NOMO-1 (cell line): ENCODE results near the gene DENND1B.
"Not testable (repeated sequence)": the region's sequence is repeated elsewhere in the genome, so short reads cannot be mapped to it uniquely, and the experiment has no call there.

Experiments
- DNase-seq, 2 experiments: peaks; one replicate each; lab custom pipeline; 2025; ENCODE audit not compliant: unreplicated experiment in 2 of 2; lab: John Stamatoyannopoulos, UW

Gene DENND1B

DNA sequence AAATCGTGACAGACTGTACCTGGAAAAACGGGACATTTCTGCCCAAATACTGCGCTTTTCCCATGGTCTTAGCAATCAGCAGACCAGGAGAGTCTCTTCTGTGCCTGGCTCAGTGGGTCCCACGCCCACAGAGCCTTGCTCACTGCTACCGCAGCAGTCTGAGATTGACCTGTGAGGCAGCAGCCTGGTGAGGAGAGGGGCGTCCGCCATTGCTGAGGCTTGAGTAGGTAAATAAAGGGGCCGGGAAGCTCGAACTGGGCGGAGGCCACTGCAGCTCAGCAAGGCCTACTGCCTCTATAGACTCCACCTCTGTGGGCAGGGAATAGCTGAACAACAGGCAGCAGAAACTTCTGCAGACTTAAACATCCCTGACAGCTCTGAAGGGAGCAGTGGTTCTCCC lies 203.1 kb downstream of the DENND1B start:
- DNase-seq = no peak

DNA sequence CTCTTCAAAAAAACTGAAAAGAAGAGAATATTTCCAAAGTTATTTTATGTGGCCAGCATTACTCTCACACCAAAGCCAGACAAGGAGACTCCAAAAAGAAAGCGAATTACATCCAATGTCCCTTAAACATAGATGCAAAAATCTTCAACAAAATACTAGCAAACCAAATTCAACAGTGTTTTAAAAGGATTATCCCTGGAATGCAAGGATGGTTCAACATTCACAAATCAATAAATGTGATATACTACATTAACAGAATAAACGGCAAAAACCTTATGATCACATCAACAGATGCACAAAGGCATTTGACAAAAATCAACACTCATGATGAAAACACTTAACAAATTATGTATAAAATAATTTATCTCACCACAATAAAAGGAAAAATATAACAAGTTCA lies 207.8 kb downstream of the DENND1B start:
- DNase-seq = no peak

DNA sequence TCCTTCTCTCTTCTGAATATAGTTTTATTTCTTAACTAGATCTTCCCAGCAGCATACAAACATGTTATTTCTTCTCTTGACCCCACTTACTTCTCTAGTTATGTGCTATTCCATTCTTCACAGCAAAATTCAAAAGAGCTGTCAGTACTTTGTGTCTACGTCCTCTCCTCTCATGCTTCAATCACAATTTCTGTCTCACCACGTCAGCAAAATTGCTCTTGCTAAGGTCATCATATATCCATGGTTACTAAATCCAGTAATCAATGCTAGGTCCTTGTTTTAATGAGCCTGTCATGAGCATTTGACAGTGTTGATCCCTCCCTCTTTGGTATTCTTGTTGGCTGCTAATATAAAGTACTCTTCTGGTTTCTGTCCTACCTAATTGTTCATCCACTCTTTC lies 214.2 kb downstream of the DENND1B start:
- DNase-seq = no peak

DNA sequence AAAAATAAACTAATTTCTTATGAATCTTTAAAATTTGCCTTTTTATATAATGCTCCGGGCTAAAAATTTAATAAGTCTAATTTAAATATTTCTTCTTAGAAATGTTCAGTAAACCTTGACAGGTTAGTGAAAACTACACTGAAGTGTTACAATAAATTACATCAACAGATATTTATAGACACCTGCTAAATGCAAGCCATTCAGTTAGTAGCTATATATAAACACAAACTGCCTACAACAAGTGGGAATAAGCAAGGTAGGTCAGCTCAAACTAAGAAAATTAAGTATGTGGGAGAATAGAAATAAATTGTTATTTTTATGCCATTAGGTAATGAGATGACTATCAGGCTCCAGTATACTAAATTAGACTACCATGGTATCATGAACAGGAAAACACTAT lies 215.6 kb downstream of the DENND1B start:
- no peak for DNase-seq

DNA sequence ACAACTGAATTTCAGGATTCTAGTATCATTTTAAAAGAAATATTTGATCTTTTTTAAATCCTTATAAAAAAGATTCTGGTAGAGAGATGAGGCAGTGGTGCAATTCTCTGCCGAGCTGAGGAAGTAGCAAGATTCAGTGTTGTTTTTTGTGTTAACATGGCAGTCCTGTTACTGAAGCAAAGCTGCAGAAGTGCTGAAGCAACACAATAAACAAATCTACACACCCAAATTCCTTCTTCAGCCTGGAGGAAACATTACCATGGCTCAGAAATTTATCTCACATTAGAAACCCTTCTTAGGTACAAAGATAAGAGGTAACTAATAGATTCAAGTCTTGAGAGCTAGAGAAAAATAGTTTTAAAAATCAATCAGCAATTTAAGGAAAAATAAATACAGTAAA lies 216.0 kb downstream of the DENND1B start:
- DNase-seq = no peak

DNA sequence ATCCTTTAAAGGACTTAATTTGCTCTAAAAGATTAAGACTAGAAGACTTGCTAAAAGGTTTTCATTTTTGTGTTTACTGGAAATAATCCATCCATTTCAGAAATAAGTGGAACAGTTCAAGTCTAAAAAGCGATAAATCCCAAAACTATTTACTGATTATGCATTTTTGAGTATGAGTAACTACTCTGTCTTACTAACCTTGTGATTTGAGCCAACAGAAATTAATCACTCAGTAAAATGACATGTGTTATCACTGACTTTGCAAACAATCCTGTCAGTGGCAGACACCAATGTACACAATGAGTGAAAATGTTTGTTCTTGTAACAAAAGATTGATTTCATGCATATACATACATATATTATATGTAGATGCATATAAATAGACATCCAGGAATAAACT lies 218.0 kb downstream of the DENND1B start:
- DNase-seq = no peak

DNA sequence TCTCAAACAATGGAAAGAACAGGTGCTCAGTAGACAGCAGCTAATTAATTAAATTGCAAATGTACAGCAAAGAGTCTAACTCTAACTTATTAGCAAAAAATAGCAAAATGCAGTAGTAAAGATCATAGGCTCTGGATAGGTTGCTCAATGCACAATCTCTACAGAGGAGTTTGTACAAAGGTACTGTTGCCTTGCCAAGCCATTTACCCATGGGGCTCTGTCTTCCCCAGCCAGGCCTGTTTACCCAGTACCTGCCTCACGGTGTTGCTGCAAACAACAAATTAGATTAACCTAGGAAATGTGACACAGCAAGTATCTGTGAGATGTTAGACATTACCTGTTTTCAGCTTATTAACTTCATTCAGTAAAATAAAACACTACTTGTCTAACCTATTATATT lies 222.0 kb downstream of the DENND1B start:
- DNase-seq = no peak

DNA sequence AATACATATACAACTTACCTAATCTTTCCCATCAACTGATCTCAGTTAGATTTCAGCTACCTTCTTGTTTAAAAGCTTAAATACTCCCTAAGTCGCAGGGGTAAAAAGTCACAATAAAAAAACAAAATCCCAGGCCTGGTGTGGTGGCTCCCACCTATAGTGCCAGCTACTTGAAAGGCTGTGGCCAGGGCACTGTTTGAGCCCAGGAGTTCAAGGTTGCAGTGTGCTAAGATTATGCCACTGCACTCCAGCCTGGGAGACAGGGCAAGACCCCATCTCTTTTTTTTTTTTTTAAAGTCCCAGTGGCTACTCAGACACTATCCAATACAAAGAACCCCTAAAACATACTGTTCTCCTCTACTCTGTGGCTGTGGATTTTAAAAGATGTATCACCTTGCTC lies 228.3 kb downstream of the DENND1B start:
- DNase-seq = no peak

DNA sequence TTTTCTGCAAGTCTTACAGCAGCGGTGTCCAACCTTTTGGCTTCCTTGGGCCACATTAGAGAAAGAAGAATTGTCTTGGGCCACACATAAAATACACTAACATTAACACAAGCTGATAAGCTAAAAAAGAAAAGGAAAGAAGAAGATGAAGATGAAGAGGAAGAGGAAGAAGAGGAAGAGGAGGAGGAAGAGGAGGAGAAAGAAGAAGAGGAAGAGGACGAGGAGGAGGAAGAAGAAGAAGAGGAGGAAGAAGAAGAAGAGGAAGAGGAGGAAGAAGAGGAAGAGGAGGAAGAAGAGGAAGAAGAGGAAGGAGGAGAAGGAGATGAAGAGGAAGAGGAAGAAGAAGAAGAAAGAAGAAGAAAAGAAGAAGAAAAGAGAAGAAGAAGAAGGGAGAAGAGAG lies 230.7 kb downstream of the DENND1B start:
- DNase-seq = no peak

DNA sequence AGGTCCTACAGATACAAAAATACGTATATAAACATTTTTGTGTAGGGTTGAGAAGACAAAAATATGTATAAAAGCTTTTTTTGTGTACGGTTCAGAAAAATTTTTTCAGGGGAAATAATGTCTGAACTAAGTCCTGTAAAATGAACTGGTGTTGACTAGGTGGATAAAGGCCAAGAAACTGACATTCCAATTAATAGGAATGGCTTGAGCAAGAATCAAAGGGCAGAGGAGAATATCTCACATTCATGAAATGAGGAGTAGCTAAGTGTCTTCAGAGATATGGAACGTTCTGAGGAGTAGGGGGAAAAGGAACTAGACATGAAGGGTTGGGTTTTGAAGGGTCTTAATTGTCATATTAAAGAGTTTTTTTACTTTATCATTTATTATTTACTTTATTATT lies 231.2 kb downstream of the DENND1B start:
- no peak for DNase-seq

DNA sequence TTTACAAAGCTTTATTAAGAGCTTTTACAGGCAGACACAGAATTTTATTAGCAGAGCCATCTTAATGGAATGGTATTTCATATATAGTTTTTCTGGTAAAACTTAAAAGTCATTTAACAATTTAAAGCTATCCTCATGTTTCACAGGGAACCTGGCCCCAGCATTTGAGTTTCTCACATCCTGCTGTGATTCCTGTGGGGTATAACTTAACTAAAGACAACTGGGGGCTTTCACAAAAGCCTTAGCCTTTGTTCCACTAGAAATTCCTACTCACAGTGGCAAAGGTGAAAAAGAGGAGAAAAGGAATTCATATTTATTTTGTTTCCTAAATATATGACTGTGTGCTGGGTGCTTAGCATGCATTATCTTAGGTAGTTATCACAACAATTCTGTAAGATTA lies 233.9 kb downstream of the DENND1B start:
- no peak for DNase-seq

DNA sequence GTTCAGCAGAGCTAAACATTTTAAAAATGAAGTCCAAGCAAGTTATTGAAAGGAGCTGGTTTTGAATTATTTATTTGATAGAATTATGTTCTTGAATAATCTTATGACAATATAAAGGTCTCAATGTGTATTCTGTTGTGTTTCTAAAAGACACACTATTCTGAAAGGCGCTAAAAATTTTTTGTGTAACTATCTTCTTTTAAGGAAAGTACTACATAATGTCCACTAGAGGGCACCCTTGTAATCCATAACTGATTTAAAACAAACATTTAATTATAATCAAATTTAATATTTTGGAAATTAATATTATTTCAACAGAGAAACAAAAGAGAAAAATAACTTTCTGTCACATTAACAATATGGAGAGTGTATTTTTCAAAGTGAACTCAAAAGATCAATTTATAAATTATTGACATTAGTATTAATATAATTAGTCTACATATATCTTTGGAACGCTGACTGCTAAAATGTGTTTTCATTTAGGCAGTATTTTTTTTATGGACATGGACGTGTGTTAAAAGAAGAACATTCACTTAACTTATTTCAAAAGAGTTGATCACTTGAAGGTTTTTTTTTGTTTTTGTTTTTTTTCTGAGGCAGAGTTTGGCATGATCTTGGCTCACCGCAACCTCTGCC lies 248.4 kb downstream of the DENND1B start:
- DNase-seq = peak in 1 of 2 experiments; percentile 14

DNA sequence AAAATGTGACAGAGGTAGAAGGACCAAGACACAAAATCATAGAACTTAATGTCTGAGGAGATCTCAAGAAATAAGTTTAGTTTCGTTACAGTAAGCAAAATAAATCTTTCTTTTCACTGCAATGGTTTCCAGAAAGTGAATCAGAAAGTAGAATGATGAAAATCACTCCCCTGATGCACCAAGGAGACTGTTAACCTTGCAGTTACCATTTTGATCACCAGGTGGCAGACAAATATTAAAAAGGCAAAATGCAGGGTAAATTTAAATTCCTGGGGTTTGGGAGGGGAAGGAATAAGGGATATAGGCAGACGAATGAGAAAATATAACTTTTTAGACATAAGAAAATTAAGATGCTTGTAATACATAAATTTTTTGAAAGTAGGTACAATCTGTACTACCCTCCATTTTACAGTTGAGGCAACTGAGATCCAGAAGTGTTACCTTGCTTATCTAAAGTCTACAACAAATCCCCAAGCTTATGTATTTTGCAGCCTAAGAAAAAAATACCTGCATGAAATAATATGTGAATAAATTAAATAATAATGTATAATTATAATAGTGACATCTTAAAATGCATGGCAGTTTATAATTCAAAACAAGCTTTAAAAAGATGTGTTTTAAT lies 254.1 kb downstream of the DENND1B start:
- peak; percentile 3 to 34 for DNase-seq

DNA sequence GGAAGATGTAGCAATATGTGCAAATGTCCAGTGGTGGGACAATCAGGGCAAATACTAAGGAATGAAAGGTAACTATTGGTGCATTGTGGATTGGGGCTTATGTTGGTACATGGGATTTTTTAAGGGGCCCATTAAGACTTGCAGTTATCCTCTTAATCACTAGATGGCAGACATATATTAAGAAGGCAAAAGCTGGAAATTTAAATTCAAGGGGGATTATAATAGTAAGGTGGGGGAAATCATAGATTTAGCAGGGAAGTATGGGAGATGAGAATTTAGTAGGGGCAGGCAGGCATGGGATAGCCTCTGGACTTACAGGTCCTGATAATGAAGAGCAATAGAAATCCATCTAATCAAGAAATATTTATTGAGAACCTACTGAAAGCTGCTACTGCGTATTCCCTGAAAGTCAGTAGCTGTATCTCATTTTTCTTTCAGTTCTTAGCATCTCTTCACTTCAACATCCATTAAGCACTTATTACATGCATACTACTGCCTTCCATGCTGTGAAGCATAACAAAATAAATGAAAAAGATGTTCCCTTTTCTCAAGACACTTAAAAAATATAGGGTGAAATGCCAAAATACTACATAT lies 255.4 kb downstream of the DENND1B start:
- peak; percentile 3 to 10 for DNase-seq

DNA sequence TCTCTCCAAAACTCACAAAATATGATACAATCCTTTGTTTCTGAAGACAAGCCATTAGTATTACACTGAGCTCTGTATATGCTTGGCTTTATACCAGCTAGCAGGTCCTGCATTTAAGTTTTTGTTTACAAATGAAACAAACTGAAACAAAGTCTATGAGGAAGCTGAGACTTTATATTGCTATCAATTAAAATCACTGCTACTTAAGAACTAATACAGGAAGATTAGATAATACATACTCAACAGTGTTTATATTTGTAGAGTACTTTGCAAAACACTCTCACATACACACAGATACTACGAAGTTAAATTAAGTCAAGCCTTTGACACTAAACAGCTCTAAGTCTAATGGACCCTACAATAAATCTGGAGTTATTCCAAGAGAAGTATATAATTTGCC lies 259.9 kb downstream of the DENND1B start:
- DNase-seq = no peak

DNA sequence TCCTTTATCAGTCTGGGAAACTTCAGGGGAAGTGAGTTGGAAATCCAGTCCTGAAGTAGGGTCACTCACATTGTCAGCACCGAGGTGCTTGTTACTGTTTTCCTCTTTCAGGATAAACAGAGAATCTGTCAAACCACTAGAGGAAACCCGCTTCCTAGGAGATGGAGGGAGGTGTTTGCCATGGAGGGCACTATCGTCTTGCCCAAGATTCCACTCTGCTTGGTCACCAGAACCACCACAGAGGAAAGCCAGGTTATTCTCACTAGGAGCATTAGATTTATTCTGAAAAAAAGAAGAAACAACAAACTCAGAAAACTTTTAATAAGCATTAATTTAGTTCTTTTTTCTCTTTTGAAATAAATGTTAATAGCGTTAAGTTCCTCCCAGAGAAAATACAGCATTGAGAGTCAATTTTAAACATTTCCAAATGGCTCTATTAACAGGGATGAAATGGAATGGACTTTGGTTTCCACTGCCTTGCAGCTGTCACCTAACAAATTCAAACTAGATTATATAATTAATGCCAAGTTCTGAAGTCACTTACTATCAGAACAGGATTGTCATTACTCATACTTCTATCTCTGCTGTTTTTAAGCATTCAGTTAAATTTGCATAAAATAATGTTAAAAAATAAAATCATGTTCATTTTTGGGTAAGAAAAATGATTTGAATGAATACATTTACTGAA lies 264.4 kb downstream of the DENND1B start:
- DNase-seq = no peak

DNA sequence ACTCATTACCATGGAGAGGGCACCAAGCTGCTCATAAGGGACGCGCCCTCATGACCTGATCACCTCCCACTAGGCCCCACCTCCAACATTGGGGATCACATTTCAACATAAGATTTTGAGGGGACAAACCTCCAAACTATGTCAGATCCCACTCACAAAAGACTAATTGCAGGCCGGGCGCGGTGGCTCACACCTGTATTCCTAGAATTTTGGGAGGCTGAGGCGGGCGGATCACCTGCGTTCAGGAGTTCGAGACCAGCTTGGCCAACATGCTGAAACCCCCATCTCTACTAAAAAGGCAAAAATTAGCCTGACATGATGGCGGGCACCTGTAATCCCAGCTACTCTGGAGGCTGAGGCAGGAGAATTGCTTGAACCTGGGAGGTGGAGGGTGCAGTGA lies 278.6 kb downstream of the DENND1B start:
- DNase-seq = no peak

DNA sequence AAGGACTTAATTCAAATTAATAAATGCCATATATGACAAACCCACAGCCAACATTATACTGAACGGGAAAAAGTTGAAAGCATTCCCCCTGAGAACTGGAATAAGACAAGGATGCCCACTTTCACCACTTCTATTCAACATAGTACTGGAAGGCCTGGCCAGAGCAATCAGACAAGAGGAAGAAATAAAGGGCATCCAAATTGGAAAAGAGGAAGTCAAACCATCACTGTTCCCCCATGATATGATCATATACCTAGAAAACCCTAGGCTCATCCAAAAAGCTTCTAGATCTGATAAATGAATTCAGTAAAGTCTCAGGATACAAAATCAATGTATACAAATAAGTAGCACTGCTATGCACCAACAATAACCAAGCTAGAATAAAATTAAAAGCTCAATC lies 283.8 kb downstream of the DENND1B start:
- not testable (repeated sequence) for DNase-seq

DNA sequence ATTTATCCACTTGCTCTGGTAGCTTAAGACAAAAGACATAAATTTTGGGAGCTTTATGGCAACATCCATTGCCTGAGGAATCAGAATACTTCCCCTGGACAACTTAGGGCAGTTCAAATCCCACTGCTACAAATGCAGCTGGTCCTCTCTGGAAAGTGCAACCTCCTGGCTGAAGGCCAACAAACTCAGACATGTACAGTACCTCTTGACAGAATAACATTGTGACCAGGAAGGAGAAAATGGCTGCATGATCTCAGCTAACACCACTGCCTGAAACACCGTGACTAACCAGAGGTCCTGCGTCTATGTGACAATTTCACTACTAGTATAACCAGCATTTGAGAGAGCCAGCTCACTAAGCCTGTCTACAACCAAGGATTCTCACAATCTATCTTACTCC lies 288.3 kb downstream of the DENND1B start:
- DNase-seq = no peak

DNA sequence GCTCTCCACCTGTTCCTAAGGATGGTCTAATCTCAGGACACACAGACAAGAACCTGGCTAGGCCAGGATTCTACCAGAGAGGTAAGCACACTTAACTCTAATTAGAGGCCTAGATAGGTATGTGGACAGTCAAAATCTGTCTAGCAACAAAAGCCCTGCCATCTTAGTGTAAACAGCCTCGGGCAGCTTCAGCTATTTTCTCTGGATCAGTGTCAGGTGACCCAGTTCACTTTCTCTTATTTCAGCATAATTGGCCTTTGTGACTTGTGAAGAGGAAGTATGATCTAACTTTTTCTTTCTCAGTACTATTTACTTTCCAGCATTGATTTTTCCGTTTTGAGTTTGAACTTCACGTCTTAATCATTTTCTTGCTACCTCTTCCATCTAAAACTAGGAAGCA lies 289.5 kb downstream of the DENND1B start:
- DNase-seq = peak in 1 of 2 experiments; percentile 15

DNA sequence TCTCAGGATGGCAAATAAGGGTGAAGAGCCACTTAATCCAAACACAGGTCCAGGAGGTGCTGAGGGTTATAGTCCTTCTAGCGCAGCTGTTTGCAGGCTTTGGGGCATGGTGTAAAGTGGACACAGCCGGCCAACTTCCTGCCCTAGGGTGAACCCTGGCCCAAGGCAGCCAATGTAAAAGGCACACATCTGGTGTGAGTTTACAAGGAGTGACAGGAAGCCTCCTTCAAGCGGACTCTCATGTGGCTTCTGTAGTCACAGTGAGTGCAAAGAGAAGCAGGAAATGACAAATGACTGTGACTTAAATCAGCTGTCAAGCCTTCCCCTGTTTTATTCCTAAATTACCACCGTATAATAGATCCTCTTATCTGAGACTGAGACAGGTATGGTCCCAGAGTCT lies 294.2 kb downstream of the DENND1B start:
- DNase-seq = no peak

DNA sequence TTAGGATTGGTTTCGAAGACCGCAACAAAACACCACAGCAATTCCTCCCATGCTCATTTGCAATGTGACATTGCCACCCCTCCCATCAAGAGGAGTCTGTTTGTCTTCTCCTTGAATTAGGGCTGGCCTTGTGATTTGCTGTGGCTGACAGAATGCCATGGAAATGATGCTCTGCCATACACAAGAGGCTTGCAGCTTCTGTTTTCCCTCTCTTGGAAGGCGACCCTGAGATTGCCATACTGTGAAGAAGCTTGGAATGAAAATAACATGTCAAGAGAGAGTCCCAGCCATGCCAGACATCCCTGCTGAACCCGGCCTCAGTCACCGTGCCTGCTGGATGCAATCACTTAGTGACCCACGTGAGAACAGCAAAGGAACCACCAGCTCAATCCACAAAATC lies 294.8 kb downstream of the DENND1B start:
- no peak for DNase-seq
